ENCODE measurements around the gene C22orf15. TPM values are rescaled to one million over a fixed set of nuclear protein-coding genes. Genes with fewer than 3 reads are reported as not detected.

C22orf15 gene
- total and polyA plus RNA-seq, 9 of the 15 experiments (the other 6 are each of a cell fraction or from before 2014, with no cell fraction given), result 0.07 TPM; not detected in 8

DNA sequence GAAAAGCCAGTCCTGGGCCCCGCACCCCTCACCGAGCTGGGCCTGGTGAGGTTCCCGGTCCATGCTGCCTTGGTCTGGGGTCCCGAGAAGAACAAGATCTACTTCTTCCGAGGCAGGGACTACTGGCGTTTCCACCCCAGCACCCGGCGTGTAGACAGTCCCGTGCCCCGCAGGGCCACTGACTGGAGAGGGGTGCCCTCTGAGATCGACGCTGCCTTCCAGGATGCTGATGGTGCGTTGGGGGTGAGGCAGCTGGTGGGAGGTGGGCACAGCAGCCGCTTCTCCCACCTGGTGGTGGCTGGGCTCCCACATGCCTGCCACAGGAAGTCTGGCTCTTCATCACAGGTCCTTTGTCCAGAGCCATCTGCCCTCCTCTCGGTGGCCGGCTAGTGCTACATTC is 19.5 kb downstream of the C22orf15 start:
- H3K79me2 ChIP-seq (ENCODE audit: control insufficient read depth, insufficient read depth, low read length), result peaks cover under 1% of the 10 kb centered on the region; the same call in 2 of the 3 replicates
- ATAC-seq (no peak), FAIRE-seq (no peak), DNase-seq (ENCODE audit: extremely low read depth in 1 of 4, low spot score in 3 of 4) (no peak)
- BruUV-seq (replicated peaks), result no TSS peak
- H3K27me3 ChIP-seq (ENCODE audit: control insufficient read depth in 2 of 2, insufficient read depth in 2 of 2, low read length in 2 of 2), result no peaks in the 10 kb centered on the region
- in situ Hi-C loops (cut with MboI), result no loop called here
- no peak overlapping the region for H3K4me2 ChIP-seq (ENCODE audit: insufficient read depth, low read length)
- no peak overlapping the region for H2AFZ ChIP-seq (ENCODE audit: low read depth, low read length)
- peaks cover 5 to 30% of the 10 kb centered on the region in 2 experiments; a peak in 3 of 5 replicates for H3K4me1 ChIP-seq (replicated peaks in 1 of 2; ENCODE audit: control insufficient read depth in 2 of 2, insufficient read depth in 2 of 2, low read length in 2 of 2)
- no peak overlapping the region; a peak in 1 of 4 replicates for H3K9ac ChIP-seq (ENCODE audit: insufficient read depth in 1 of 2, low read depth in 2 of 2, low read length in 2 of 2)
- ChIA-PET CTCF (ENCODE audit: low intra/inter-chr PET ratio) (no interaction called here), POLR2A (no interaction called here)
- no peaks in the 10 kb centered on the region for H3K9me1 ChIP-seq (ENCODE audit: control insufficient read depth, insufficient read depth, low read length)
- TF ChIP-seq HNRNPLL (IDR thresholded peaks at IDR 0.05; ENCODE audit: low read depth, low read length, poor library complexity, severe bottlenecking), result no peak
- TF ChIP-seq ZNF79 (CRISPR knock-in tag; IDR thresholded peaks at IDR 0.05; ENCODE audit: low read depth), result no peak
- TF ChIP-seq MYNN (IDR thresholded peaks at IDR 0.05), result no peak
- no peak for TF ChIP-seq MYNN (CRISPR knock-in tag; IDR thresholded peaks at IDR 0.05)
- TF ChIP-seq ZNF41 (CRISPR knock-in tag; conservative IDR thresholded peaks at IDR 0.05), result no peak
- no peak for TF ChIP-seq TCF3 (CRISPR knock-in tag; IDR thresholded peaks at IDR 0.05)
- TF ChIP-seq BACH1 (tag; IDR thresholded peaks at IDR 0.05), result no peak
- no peak for TF ChIP-seq ZNF778 (CRISPR knock-in tag; IDR thresholded peaks at IDR 0.05)
- TF ChIP-seq, protein P1, sequence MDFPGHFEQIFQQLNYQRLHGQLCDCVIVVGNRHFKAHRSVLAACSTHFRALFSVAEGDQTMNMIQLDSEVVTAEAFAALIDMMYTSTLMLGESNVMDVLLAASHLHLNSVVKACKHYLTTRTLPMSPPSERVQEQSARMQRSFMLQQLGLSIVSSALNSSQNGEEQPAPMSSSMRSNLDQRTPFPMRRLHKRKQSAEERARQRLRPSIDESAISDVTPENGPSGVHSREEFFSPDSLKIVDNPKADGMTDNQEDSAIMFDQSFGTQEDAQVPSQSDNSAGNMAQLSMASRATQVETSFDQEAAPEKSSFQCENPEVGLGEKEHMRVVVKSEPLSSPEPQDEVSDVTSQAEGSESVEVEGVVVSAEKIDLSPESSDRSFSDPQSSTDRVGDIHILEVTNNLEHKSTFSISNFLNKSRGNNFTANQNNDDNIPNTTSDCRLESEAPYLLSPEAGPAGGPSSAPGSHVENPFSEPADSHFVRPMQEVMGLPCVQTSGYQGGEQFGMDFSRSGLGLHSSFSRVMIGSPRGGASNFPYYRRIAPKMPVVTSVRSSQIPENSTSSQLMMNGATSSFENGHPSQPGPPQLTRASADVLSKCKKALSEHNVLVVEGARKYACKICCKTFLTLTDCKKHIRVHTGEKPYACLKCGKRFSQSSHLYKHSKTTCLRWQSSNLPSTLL (IDR thresholded peaks at IDR 0.05), result no peak
- TF ChIP-seq ZNF12 (CRISPR knock-in tag; IDR thresholded peaks at IDR 0.05), result no peak
- TF ChIP-seq GTF2A2 (tag; IDR thresholded peaks at IDR 0.05), result no peak
- TF ChIP-seq, protein P2, sequence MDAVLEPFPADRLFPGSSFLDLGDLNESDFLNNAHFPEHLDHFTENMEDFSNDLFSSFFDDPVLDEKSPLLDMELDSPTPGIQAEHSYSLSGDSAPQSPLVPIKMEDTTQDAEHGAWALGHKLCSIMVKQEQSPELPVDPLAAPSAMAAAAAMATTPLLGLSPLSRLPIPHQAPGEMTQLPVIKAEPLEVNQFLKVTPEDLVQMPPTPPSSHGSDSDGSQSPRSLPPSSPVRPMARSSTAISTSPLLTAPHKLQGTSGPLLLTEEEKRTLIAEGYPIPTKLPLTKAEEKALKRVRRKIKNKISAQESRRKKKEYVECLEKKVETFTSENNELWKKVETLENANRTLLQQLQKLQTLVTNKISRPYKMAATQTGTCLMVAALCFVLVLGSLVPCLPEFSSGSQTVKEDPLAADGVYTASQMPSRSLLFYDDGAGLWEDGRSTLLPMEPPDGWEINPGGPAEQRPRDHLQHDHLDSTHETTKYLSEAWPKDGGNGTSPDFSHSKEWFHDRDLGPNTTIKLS (IDR thresholded peaks at IDR 0.05; ENCODE audit: borderline replicate concordance, low read depth), result no peak
- no peak for TF ChIP-seq TRIM28 (IDR thresholded peaks at IDR 0.05)
- TF ChIP-seq, protein P3, sequence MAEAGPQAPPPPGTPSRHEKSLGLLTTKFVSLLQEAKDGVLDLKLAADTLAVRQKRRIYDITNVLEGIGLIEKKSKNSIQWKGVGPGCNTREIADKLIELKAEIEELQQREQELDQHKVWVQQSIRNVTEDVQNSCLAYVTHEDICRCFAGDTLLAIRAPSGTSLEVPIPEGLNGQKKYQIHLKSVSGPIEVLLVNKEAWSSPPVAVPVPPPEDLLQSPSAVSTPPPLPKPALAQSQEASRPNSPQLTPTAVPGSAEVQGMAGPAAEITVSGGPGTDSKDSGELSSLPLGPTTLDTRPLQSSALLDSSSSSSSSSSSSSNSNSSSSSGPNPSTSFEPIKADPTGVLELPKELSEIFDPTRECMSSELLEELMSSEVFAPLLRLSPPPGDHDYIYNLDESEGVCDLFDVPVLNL (CRISPR knock-in tag; IDR thresholded peaks at IDR 0.05; ENCODE audit: low read depth), result no peak
- no peak for TF ChIP-seq ZNF77 (CRISPR knock-in tag; IDR thresholded peaks at IDR 0.05)
- WGBS (ENCODE audit: insufficient coverage, low coverage, missing lambda C conversion rate), result 61% methylated on average over 11 of the region's 16 CpGs
- H3K36me3 ChIP-seq (ENCODE audit: control insufficient read depth, insufficient read depth, low read length), result no peaks in the 10 kb centered on the region
- no peak overlapping the region for H3K27ac ChIP-seq (ENCODE audit: extremely low read depth, low read depth, low read length)
- intact Hi-C loops (cut with micrococcal nuclease), result no loop called here
- no peaks in the 10 kb centered on the region for H3K9me3 ChIP-seq (replicated peaks; ENCODE audit: control insufficient read depth, insufficient read depth, low read depth, low read length)
- no peak overlapping the region for H3K4me3 ChIP-seq
- H4K20me1 ChIP-seq (replicated peaks; ENCODE audit: control insufficient read depth, insufficient read depth, low read length), result no peaks in the 10 kb centered on the region; the same call in 1 of the 2 replicates
